WTC11 (cell line): ENCODE results near the gene IL1RAPL2. TPM values are rescaled to one million over a fixed set of nuclear protein-coding genes. Genes with fewer than 3 reads are reported as not detected.

Experiments used
- ATAC-seq: fragments of 200-7000 bp; cut with Tn5 transposase; 2 replicates; pipeline ENCODE4 v1.10.0; 2021; ENCODE audit warnings: mild to moderate bottlenecking, moderate library complexity
- CTCF ChIA-PET: fragments of 300-600 bp; sonication (Branson Sonifier 250); formaldehyde crosslinking; loops from one replicate; lab custom pipeline; 2021; ENCODE audit warnings: antibody characterized with exemption; lab: Charles Lee
- POLR2A ChIA-PET: fragments of 350-600 bp; sonication (Branson Sonifier 250); formaldehyde crosslinking; loops from one replicate; lab custom pipeline; 2021; ENCODE audit warnings: antibody characterized with exemption; lab: Charles Lee
- DNase-seq: peaks from one replicate; pipeline ENCODE4 v3.0.0; 2021; ENCODE audit warnings: low spot score
- H3K27ac Mint-ChIP-seq: 2 replicates; pipeline ENCODE4 v1.8.0; 2021; ENCODE audit warnings: mixed read lengths
- H3K27me3 Mint-ChIP-seq: 2 replicates; pipeline ENCODE4 v1.8.0; 2021; ENCODE audit warnings: low read depth, mild to moderate bottlenecking, moderate library complexity, mixed read lengths
- H3K36me3 Mint-ChIP-seq: 2 replicates; pipeline ENCODE4 v1.8.0; 2021; ENCODE audit warnings: mixed read lengths
- H3K4me1 Mint-ChIP-seq: 2 replicates; pipeline ENCODE4 v1.8.0; 2022; ENCODE audit warnings: mixed read lengths
- H3K4me3 Mint-ChIP-seq: 2 replicates; pipeline ENCODE4 v1.8.0; 2021; ENCODE audit warnings: mild to moderate bottlenecking, moderate library complexity, mixed read lengths
- H3K9me3 Mint-ChIP-seq: 2 replicates; pipeline ENCODE4 v1.8.0; 2021; ENCODE audit warnings: mixed read lengths
- ATF1 ChIP-seq: sonication (generic); formaldehyde crosslinking; IDR thresholded peaks from 2 replicates; pipeline ENCODE4 v1.8.1; 2023; ENCODE audit warnings: mild to moderate bottlenecking, moderate library complexity, missing genetic modification reagents
- FOXK1 ChIP-seq: sonication (generic); formaldehyde crosslinking; IDR thresholded peaks from 2 replicates; pipeline ENCODE4 v1.8.0; 2022; ENCODE audit warnings: mild to moderate bottlenecking, moderate library complexity, missing genetic modification reagents
- GRHL2 ChIP-seq: fragments of 250-450 bp; sonication (Bioruptor Pico); IDR thresholded peaks from 2 replicates; pipeline ENCODE4 v1.8.0; 2022; ENCODE audit warnings: mild to moderate bottlenecking, moderate library complexity; ENCODE audit not compliant: insufficient replicate concordance, severe bottlenecking
- RORB ChIP-seq: fragments of 250-450 bp; sonication (Bioruptor Pico); IDR thresholded peaks from 2 replicates; pipeline ENCODE4 v1.9.0; 2021; ENCODE audit warnings: mild to moderate bottlenecking
- TP53 ChIP-seq: sonication (generic); formaldehyde crosslinking; IDR thresholded peaks from 2 replicates; pipeline ENCODE4 v1.8.1; 2023; ENCODE audit warnings: mild to moderate bottlenecking, missing genetic modification reagents
- ZNF232 ChIP-seq: sonication (generic); formaldehyde crosslinking; IDR thresholded peaks from 2 replicates; pipeline ENCODE4 v1.8.0; 2022; ENCODE audit warnings: mild to moderate bottlenecking, missing genetic modification reagents
- ZNF263 ChIP-seq: sonication (generic); formaldehyde crosslinking; IDR thresholded peaks from 2 replicates; pipeline ENCODE4 v1.8.1; 2022; ENCODE audit warnings: low read depth, mild to moderate bottlenecking, moderate library complexity, missing genetic modification reagents
- ZNF317 ChIP-seq: sonication (generic); formaldehyde crosslinking; IDR thresholded peaks from 2 replicates; pipeline ENCODE4 v1.8.1; 2023; ENCODE audit warnings: low read depth, mild to moderate bottlenecking, moderate library complexity, missing genetic modification reagents, borderline replicate concordance
- total RNA-seq: library from RNA; stranded (reverse); gene quantifications from 3 replicates; pipeline ENCODE4 v1.2.3, GENCODE V29; 2021
- TF ChIP-seq, protein P1 (sequence below): sonication (generic); formaldehyde crosslinking; IDR thresholded peaks from 2 replicates; pipeline ENCODE4 v1.8.1; 2023; ENCODE audit warnings: mild to moderate bottlenecking, moderate library complexity, missing genetic modification reagents
- TF ChIP-seq, protein P2 (sequence below): sonication (generic); formaldehyde crosslinking; IDR thresholded peaks from 2 replicates; pipeline ENCODE4 v1.8.1; 2023; ENCODE audit warnings: mild to moderate bottlenecking, missing genetic modification reagents, moderate library complexity
- TF ChIP-seq, protein P3 (sequence below): sonication (generic); formaldehyde crosslinking; IDR thresholded peaks from 2 replicates; pipeline ENCODE4 v1.8.0; 2022; ENCODE audit warnings: mild to moderate bottlenecking, missing genetic modification reagents
- TF ChIP-seq, protein P4 (sequence below): sonication (generic); formaldehyde crosslinking; IDR thresholded peaks from 2 replicates; pipeline ENCODE4 v1.8.1; 2022; ENCODE audit warnings: missing genetic modification reagents, borderline replicate concordance
- TF ChIP-seq, protein P5 (sequence below): sonication (generic); formaldehyde crosslinking; IDR thresholded peaks from 2 replicates; pipeline ENCODE4 v1.8.1; 2023; ENCODE audit warnings: mild to moderate bottlenecking, missing genetic modification reagents
- TF ChIP-seq, protein P6 (sequence below): sonication (generic); formaldehyde crosslinking; IDR thresholded peaks from 2 replicates; pipeline ENCODE4 v1.8.1; 2022; ENCODE audit warnings: low read depth, missing genetic modification reagents, borderline replicate concordance
- TF ChIP-seq, protein P7 (sequence below): sonication (generic); formaldehyde crosslinking; IDR thresholded peaks from 2 replicates; pipeline ENCODE4 v1.8.1; 2022; ENCODE audit warnings: mild to moderate bottlenecking, moderate library complexity, missing genetic modification reagents

The IL1RAPL2 gene
- total RNA-seq, 1 experiment from 2014 or later = 0.09 TPM

DNA sequence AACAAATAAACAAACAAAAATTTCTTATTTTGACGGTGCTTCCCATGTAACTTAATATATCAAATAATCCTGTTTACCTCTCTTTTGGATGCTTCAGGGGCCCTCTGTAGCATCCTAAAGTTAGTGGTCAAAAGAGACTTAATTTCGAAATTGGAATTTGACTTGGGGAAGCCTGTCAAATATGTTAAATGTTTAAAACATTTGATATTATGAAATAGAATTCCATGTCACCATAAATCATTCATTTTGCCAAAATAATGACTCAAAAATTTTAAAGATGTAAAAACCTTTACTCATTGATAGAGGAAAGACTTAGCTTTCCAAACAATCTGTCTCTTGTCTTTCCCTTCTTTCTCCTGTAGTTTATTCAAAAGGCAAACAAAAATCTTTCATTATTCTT, 675.1 kb downstream of the IL1RAPL2 start:
- Mint-ChIP-seq H3K27ac (no peak overlapping the region), H3K4me3 (no peak overlapping the region), H3K27me3 (no peaks in the 10 kb centered on the region), H3K4me1 (peaks cover 2% of the 10 kb centered on the region), H3K36me3 (no peaks in the 10 kb centered on the region), H3K9me3 (no peaks in the 10 kb centered on the region)
- DNase-seq (no peak), ATAC-seq (no peak)
- no peak for TF ChIP-seq ATF1 (CRISPR knock-in tag)
- TF ChIP-seq, protein P1, sequence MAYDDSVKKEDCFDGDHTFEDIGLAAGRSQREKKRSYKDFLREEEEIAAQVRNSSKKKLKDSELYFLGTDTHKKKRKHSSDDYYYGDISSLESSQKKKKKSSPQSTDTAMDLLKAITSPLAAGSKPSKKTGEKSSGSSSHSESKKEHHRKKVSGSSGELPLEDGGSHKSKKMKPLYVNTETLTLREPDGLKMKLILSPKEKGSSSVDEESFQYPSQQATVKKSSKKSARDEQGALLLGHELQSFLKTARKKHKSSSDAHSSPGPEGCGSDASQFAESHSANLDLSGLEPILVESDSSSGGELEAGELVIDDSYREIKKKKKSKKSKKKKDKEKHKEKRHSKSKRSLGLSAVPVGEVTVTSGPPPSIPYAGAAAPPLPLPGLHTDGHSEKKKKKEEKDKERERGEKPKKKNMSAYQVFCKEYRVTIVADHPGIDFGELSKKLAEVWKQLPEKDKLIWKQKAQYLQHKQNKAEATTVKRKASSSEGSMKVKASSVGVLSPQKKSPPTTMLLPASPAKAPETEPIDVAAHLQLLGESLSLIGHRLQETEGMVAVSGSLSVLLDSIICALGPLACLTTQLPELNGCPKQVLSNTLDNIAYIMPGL = no peak
- TF ChIP-seq, protein P2, sequence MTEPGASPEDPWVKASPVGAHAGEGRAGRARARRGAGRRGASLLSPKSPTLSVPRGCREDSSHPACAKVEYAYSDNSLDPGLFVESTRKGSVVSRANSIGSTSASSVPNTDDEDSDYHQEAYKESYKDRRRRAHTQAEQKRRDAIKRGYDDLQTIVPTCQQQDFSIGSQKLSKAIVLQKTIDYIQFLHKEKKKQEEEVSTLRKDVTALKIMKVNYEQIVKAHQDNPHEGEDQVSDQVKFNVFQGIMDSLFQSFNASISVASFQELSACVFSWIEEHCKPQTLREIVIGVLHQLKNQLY = no peak
- no peak for TF ChIP-seq ZNF232 (CRISPR knock-in tag)
- TF ChIP-seq TP53 (CRISPR knock-in tag) = no peak
- TF ChIP-seq, protein P3, sequence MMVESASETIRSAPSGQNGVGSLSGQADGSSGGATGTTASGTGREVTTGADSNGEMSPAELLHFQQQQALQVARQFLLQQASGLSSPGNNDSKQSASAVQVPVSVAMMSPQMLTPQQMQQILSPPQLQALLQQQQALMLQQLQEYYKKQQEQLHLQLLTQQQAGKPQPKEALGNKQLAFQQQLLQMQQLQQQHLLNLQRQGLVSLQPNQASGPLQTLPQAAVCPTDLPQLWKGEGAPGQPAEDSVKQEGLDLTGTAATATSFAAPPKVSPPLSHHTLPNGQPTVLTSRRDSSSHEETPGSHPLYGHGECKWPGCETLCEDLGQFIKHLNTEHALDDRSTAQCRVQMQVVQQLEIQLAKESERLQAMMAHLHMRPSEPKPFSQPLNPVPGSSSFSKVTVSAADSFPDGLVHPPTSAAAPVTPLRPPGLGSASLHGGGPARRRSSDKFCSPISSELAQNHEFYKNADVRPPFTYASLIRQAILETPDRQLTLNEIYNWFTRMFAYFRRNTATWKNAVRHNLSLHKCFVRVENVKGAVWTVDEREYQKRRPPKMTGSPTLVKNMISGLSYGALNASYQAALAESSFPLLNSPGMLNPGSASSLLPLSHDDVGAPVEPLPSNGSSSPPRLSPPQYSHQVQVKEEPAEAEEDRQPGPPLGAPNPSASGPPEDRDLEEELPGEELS = no peak
- no peak for TF ChIP-seq FOXK1 (CRISPR knock-in tag)
- TF ChIP-seq, protein P4, sequence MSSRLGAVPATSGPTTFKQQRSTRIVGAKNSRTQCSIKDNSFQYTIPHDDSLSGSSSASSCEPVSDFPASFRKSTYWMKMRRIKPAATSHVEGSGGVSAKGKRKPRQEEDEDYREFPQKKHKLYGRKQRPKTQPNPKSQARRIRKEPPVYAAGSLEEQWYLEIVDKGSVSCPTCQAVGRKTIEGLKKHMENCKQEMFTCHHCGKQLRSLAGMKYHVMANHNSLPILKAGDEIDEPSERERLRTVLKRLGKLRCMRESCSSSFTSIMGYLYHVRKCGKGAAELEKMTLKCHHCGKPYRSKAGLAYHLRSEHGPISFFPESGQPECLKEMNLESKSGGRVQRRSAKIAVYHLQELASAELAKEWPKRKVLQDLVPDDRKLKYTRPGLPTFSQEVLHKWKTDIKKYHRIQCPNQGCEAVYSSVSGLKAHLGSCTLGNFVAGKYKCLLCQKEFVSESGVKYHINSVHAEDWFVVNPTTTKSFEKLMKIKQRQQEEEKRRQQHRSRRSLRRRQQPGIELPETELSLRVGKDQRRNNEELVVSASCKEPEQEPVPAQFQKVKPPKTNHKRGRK (CRISPR knock-in tag) = no peak
- TF ChIP-seq, protein P5, sequence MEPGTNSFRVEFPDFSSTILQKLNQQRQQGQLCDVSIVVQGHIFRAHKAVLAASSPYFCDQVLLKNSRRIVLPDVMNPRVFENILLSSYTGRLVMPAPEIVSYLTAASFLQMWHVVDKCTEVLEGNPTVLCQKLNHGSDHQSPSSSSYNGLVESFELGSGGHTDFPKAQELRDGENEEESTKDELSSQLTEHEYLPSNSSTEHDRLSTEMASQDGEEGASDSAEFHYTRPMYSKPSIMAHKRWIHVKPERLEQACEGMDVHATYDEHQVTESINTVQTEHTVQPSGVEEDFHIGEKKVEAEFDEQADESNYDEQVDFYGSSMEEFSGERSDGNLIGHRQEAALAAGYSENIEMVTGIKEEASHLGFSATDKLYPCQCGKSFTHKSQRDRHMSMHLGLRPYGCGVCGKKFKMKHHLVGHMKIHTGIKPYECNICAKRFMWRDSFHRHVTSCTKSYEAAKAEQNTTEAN = no peak
- no peak for TF ChIP-seq RORB (CRISPR knock-in tag)
- TF ChIP-seq ZNF263 = no peak
- TF ChIP-seq GRHL2 (CRISPR knock-in tag) = no peak
- TF ChIP-seq, protein P6, sequence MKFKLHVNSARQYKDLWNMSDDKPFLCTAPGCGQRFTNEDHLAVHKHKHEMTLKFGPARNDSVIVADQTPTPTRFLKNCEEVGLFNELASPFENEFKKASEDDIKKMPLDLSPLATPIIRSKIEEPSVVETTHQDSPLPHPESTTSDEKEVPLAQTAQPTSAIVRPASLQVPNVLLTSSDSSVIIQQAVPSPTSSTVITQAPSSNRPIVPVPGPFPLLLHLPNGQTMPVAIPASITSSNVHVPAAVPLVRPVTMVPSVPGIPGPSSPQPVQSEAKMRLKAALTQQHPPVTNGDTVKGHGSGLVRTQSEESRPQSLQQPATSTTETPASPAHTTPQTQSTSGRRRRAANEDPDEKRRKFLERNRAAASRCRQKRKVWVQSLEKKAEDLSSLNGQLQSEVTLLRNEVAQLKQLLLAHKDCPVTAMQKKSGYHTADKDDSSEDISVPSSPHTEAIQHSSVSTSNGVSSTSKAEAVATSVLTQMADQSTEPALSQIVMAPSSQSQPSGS = no peak
- no peak for TF ChIP-seq ZNF317 (CRISPR knock-in tag)
- POLR2A ChIA-PET = no interaction called here
- CTCF ChIA-PET = no interaction called here

DNA sequence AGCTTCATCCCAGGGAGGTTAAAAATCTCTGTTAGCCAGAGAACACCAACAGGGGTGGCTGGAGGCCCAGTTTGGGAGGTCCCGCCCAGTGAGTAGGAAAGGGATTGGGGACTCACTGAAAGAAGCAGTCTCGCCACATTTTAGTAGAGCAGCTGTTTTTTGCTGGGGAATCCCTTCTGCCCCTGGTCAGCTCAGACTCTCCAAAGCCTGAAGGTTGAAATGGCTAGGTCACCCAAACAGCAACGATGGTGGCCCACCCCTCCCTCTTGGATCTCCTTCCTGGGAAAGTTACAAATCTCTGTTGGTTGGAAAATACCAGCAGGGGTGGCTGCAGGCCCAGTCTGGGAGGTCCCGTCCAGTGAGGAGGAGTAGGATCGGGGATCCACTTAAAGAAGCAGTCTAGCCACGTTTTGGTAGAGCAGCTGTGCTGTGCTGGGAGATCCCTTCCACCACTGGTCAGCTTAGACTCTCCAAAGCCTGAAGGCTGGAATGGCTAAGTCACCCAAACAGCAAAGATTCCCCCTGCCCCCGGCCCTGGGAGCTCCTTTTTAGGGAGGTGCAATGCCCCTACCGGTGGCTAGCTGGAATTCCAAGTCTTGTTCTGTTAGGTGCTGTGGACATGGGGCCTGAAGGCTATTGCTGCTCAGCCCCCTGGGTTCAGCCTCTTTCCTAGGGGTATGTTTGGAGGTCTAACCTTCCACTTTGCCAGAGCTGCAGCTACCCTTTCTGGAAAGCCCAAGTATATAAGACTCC, 694.5 kb downstream of the IL1RAPL2 start:
- Mint-ChIP-seq H3K4me1 (0 out of 2 replicates have a peak, but pooled peaks cover under 1% of the 10 kb centered on the region), H3K27ac (no peak overlapping the region), H3K4me3 (no peak overlapping the region), H3K36me3 (no peaks in the 10 kb centered on the region), H3K27me3 (no peaks in the 10 kb centered on the region), H3K9me3 (0 out of 2 replicates have a peak, but pooled peaks cover 6% of the 10 kb centered on the region)
- TF ChIP-seq, protein P7, sequence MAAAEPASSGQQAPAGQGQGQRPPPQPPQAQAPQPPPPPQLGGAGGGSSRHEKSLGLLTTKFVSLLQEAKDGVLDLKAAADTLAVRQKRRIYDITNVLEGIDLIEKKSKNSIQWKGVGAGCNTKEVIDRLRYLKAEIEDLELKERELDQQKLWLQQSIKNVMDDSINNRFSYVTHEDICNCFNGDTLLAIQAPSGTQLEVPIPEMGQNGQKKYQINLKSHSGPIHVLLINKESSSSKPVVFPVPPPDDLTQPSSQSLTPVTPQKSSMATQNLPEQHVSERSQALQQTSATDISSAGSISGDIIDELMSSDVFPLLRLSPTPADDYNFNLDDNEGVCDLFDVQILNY (CRISPR knock-in tag) = no peak
- ChIA-PET CTCF (no interaction called here), POLR2A (no interaction called here)
- peak; percentile 67 for ATAC-seq
- peak; percentile 10 for DNase-seq
